RPMI7951 (cell line): Measurements from ENCODE around the gene LENG8. TPM values are rescaled to one million over a fixed set of nuclear protein-coding genes. Genes with fewer than 3 reads are reported as not detected.

Experiments used
- total RNA-seq: library from RNA; depleted of rRNA; stranded (reverse); fragments of >200 nt; shearing (Covaris generic); gene quantifications from 2 replicates; pipeline ENCODE4 v1.2.3, GENCODE V29; 2014; rRNA removed

Gene LENG8
- total RNA-seq, 1 experiment from 2014 or later = 9.0 TPM

Other genes with a start within 250 kb of the LENG8 start
- 1,692 and 2,035 TPM in 2 replicates for gene RPS9, start 248.3 kb upstream of the LENG8 start, total RNA-seq
- not detected in 2 replicates for gene LILRB3, start 226.2 kb upstream of the LENG8 start, total RNA-seq
- gene LILRA6, start 206.4 kb upstream of the LENG8 start, total RNA-seq = not detected in 2 replicates
- not detected in 2 replicates for gene LILRB5, start 191.9 kb upstream of the LENG8 start, total RNA-seq
- gene LILRB2, start 168.1 kb upstream of the LENG8 start, total RNA-seq = not detected in 2 replicates
- gene LILRA5, start 136.0 kb upstream of the LENG8 start, total RNA-seq = not detected in 2 replicates
- gene LILRA4, start 110.0 kb upstream of the LENG8 start, total RNA-seq = not detected in 2 replicates
- gene LAIR1, start 84.3 kb upstream of the LENG8 start, total RNA-seq = 0.12 TPM in 1 of 2 replicates, not detected in the other
- not detected in 2 replicates for gene TTYH1, start 33.7 kb upstream of the LENG8 start, total RNA-seq
- gene LENG9, start 14.6 kb downstream of the LENG8 start, total RNA-seq = 0.88 and 1.4 TPM in 2 replicates
- 1.1 and 1.7 TPM in 2 replicates for gene CDC42EP5, start 24.1 kb downstream of the LENG8 start, total RNA-seq
- gene LAIR2, start 53.6 kb downstream of the LENG8 start, total RNA-seq = not detected in 2 replicates
- not detected in 2 replicates for gene LILRA2, start 124.6 kb downstream of the LENG8 start, total RNA-seq
- gene LILRA1, start 144.4 kb downstream of the LENG8 start, total RNA-seq = not detected in 2 replicates
- not detected in 2 replicates for gene LILRB1, start 181.3 kb downstream of the LENG8 start, total RNA-seq
- not detected in 2 replicates for gene LILRB4, start 213.8 kb downstream of the LENG8 start, total RNA-seq